Adrenal gland (tissue), 5 donors: ENCODE measurements around the gene LOXHD1.

Experiments used
- POLR2A ChIP-seq, 2 donors: fragments of 450-650 bp; IDR thresholded peaks; one replicate each; pipeline ENCODE4 v1.6.1; 2017; ENCODE audit warnings: antibody characterized with exemption in 2 of 2, mild to moderate bottlenecking in 2 of 2, moderate library complexity in 1 of 2
- TF ChIP-seq, protein P1 (sequence below), 6 experiments: fragments of 450-650 bp in 4 of 6; fragments of 200-600 bp in 2 of 6; sonication (generic) in 1 of 6; IDR thresholded peaks; 1 replicate in 5 of 6; 2 replicates in 1 of 6; pipeline versions ENCODE4 v1.5.1 to v1.8.0; 2016 to 2021; ENCODE audit warnings: antibody characterized with exemption in 6 of 6, mild to moderate bottlenecking in 2 of 6, moderate library complexity in 1 of 6
- donor health status: DM: no; HTN: no; CAD: no.

DNA sequence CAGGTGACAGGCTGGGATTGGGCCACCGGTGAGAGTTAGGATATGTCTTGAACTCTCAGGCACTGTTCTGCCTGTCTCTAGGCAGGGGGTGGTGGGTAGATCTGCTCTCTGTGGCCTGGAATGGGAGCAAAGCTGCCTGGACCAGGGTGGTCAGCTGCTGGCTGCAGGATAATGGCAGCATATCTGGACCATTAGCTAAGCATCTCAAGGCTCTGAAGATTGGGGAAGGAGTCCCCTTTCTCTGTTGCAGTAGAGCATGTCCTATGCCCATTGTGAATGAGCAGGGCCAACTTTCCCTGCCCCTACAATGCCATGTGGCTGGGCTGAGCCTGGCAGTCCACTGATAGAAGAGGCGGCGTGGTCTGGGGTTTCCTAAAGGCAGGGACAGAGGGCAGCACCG lies 34.6 kb downstream of the LOXHD1 start:
- TF ChIP-seq, protein P1, sequence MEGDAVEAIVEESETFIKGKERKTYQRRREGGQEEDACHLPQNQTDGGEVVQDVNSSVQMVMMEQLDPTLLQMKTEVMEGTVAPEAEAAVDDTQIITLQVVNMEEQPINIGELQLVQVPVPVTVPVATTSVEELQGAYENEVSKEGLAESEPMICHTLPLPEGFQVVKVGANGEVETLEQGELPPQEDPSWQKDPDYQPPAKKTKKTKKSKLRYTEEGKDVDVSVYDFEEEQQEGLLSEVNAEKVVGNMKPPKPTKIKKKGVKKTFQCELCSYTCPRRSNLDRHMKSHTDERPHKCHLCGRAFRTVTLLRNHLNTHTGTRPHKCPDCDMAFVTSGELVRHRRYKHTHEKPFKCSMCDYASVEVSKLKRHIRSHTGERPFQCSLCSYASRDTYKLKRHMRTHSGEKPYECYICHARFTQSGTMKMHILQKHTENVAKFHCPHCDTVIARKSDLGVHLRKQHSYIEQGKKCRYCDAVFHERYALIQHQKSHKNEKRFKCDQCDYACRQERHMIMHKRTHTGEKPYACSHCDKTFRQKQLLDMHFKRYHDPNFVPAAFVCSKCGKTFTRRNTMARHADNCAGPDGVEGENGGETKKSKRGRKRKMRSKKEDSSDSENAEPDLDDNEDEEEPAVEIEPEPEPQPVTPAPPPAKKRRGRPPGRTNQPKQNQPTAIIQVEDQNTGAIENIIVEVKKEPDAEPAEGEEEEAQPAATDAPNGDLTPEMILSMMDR (IDR thresholded peaks at IDR 0.05) = no peak
- no peak for TF ChIP-seq POLR2A (IDR thresholded peaks at IDR 0.05)
